GM21576 (cell line): Measurements from ENCODE around the gene PCDHGB4.
"Not testable (repeated sequence)": the region's sequence is repeated elsewhere in the genome, so short reads cannot be mapped to it uniquely, and the experiment has no call there.

Experiments
- ATAC-seq: cut with Tn5 transposase; IDR thresholded peaks from one replicate; pipeline ENCODE4 v1.9.1; 2021; ENCODE audit warnings: mild to moderate bottlenecking, moderate library complexity; ENCODE audit not compliant: unreplicated experiment

Gene PCDHGB4

GRCh38 chr5:141366016-141366896 is 21.2 kb upstream of the PCDHGB4 start:
- no peak for ATAC-seq

GRCh38 chr5:141369994-141370848 is 17.3 kb upstream of the PCDHGB4 start, which contains the start of gene PCDHGB3:
PCDHGB3 (plus strand) TSS chr5:141370242; CDS start chr5:141370395, 153 bp downstream.
- ATAC-seq: peak; percentile 89

- ATAC-seq: no peak
These were observed 15.7 kb upstream of the PCDHGB4 start for GRCh38 chr5:141371572-141372475.

- no peak for ATAC-seq
These were observed 13.7 kb upstream of the PCDHGB4 start, which contains the start of gene PCDHGA6 for GRCh38 chr5:141373673-141374317. PCDHGA6 (plus strand) TSS chr5:141373891; CDS start chr5:141374084, 193 bp downstream.

- ATAC-seq: no peak
These were observed 12.9 kb upstream of the PCDHGB4 start for GRCh38 chr5:141374627-141375026.

- ATAC-seq: not testable (repeated sequence)
These were observed 11.9 kb upstream of the PCDHGB4 start for GRCh38 chr5:141375444-141376155.

GRCh38 chr5:141382469-141383294 is 4.8 kb upstream of the PCDHGB4 start, which contains the start of gene PCDHGA7:
PCDHGA7 (plus strand) TSS chr5:141382742; CDS start chr5:141382900, 158 bp downstream.
- ATAC-seq: no peak

GRCh38 chr5:141383345-141383744 is 4.2 kb upstream of the PCDHGB4 start:
- ATAC-seq: no peak

GRCh38 chr5:141384471-141385267 is 2.8 kb upstream of the PCDHGB4 start:
- no peak for ATAC-seq

GRCh38 chr5:141388661-141389060 is 1.2 kb downstream of the PCDHGB4 start:
- ATAC-seq: no peak

GRCh38 chr5:141389153-141390042 is 1.9 kb downstream of the PCDHGB4 start:
- ATAC-seq: no peak

- ATAC-seq: no peak
These were observed 5.1 kb downstream of the PCDHGB4 start, which contains the start of gene PCDHGA8 for GRCh38 chr5:141392429-141393198. PCDHGA8 (plus strand) TSS chr5:141392633; CDS start chr5:141392814, 181 bp downstream.

- ATAC-seq: no peak
These were observed 5.8 kb downstream of the PCDHGB4 start for GRCh38 chr5:141393267-141393666.

- ATAC-seq: not testable (repeated sequence)
These were observed 7.1 kb downstream of the PCDHGB4 start for GRCh38 chr5:141394401-141395187.
